Gastroesophageal sphincter (tissue), 4 donors: ENCODE measurements around the gene PTRH1. TPM values are rescaled to one million over a fixed set of nuclear protein-coding genes. Genes with fewer than 3 reads are reported as not detected.

Experiments
- ATAC-seq: fragments of 150-250 bp; one replicate; pipeline ENCODE4 v1.9.1; 2016; ENCODE audit warnings: mild to moderate bottlenecking, moderate library complexity
- H3K27ac ChIP-seq, 4 donors: fragments of 200-600 bp; sonication (generic) in 3 of 4; 1 replicate in 3 of 4; 2 replicates in 1 of 4; pipeline ENCODE4 v1.5.1; 2016 to 2019
- H3K27me3 ChIP-seq: fragments of 200-600 bp; sonication (generic); one replicate; pipeline ENCODE4 v1.5.1; 2019
- H3K36me3 ChIP-seq, 2 donors: fragments of 200-600 bp; sonication (generic); one replicate each; pipeline ENCODE4 v1.5.1; 2019; ENCODE audit warnings: control low read depth in 1 of 2
- H3K4me1 ChIP-seq, 3 donors: fragments of 200-600 bp; sonication (generic); 1 replicate in 2 of 3; 2 replicates in 1 of 3; pipeline ENCODE4 v1.5.1; 2016 to 2019; ENCODE audit warnings: control low read depth in 2 of 3
- H3K4me3 ChIP-seq, 2 donors: fragments of 200-600 bp; sonication (generic); one replicate each; pipeline ENCODE4 v1.5.1; 2019; ENCODE audit warnings: mild to moderate bottlenecking in 1 of 2, moderate library complexity in 1 of 2
- H3K9me3 ChIP-seq, 3 donors: fragments of 200-600 bp; sonication (generic); one replicate each; pipeline ENCODE4 v1.5.1; 2017 to 2019; ENCODE audit warnings: control low read depth in 2 of 3
- EP300 ChIP-seq: sonication (generic); formaldehyde crosslinking; IDR thresholded peaks from one replicate; pipeline ENCODE4 v1.6.1; 2017; ENCODE audit warnings: antibody characterized with exemption, mild to moderate bottlenecking
- POLR2A ChIP-seq, 2 donors: fragments of 450-650 bp; IDR thresholded peaks; one replicate each; pipeline ENCODE4 v1.6.1; 2017; ENCODE audit warnings: antibody characterized with exemption in 2 of 2, mild to moderate bottlenecking in 2 of 2, moderate library complexity in 1 of 2
- POLR2AphosphoS5 ChIP-seq: sonication (generic); formaldehyde crosslinking; IDR thresholded peaks from one replicate; pipeline ENCODE4 v1.6.1; 2017; ENCODE audit warnings: antibody characterized with exemption
- WGBS, 2 donors: methylation state at CpG; one replicate each; pipeline ENCODE4 v1.1.5; 2018; ENCODE audit warnings: low coverage in 1 of 2; 5-methylcytosine and 5-hydroxymethylcytosine counted together
- total RNA-seq, 4 donors: library from RNA; depleted of rRNA; stranded (reverse); fragments of >200 nt; gene quantifications; one replicate each; pipeline ENCODE4 v1.1.0, GENCODE V29; 2016
- TF ChIP-seq, protein P1 (sequence below), 4 experiments: fragments of 200-600 bp in 2 of 4; fragments of 450-650 bp in 2 of 4; sonication (generic) in 1 of 4; IDR thresholded peaks; one replicate each; pipeline ENCODE4 v1.5.1; 2017 to 2019; ENCODE audit warnings: antibody characterized with exemption in 4 of 4, mild to moderate bottlenecking in 2 of 4, moderate library complexity in 2 of 4

PTRH1 gene
- total RNA-seq, 4 donors from 2014 or later: 8.7 to 19.3 (median 16.8) TPM

DNA sequence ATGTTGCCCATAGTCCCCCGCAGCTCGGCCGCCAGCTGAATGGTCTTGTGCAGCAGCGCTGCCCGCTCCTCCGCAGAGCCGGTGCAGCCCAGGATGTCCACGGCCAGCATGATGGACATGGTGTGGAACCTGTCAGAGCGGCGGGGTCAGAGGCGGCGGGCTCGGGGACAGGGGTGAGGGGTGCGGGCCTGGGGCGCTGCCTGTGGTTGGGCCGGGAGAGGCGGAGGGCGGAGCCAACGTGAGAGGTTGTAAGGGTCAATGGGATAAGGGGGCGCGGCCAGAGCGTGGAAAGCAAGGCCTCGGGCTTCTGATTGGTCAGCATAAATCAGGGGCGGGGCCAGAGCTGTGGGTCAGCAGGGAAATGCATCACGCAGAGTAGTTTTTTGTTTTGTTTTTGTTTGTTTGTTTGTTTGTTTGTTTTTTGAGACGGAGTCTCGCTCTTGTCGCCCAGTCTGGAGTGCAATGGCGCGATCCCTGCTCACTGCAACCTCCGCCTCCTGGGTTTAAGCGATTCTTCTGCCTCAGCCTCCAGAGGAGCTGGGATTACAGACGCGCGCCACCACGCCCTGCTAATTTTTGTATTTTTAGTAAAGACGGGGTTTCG, 26.5 kb upstream of the PTRH1 start:
- ATAC-seq: peak; percentile 27
- Histone ChIP-seq H3K9me3 (no peaks in the 10 kb centered on the region), H3K36me3 (peaks cover 0 to 37% of the 10 kb centered on the region in 2 donors), H3K4me3 (peak overlapping the region in 1 of 2 donors; percentile 36), H3K27me3 (peaks cover 61% of the 10 kb centered on the region), H3K27ac (peak overlapping the region in 3 of 4 donors; percentile 45 to 72 (median 50)), H3K4me1 (peaks cover 0 to 25% (median 7%) of the 10 kb centered on the region in 3 donors)
- 17 to 24% methylated on average over 21 to 22 of the region's 38 CpGs for WGBS, 2 donors
- no peak for TF ChIP-seq POLR2A (IDR thresholded peaks at IDR 0.05)
- TF ChIP-seq POLR2AphosphoS5: no peak
- TF ChIP-seq, protein P1, sequence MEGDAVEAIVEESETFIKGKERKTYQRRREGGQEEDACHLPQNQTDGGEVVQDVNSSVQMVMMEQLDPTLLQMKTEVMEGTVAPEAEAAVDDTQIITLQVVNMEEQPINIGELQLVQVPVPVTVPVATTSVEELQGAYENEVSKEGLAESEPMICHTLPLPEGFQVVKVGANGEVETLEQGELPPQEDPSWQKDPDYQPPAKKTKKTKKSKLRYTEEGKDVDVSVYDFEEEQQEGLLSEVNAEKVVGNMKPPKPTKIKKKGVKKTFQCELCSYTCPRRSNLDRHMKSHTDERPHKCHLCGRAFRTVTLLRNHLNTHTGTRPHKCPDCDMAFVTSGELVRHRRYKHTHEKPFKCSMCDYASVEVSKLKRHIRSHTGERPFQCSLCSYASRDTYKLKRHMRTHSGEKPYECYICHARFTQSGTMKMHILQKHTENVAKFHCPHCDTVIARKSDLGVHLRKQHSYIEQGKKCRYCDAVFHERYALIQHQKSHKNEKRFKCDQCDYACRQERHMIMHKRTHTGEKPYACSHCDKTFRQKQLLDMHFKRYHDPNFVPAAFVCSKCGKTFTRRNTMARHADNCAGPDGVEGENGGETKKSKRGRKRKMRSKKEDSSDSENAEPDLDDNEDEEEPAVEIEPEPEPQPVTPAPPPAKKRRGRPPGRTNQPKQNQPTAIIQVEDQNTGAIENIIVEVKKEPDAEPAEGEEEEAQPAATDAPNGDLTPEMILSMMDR (IDR thresholded peaks at IDR 0.05): no peak
- no peak for TF ChIP-seq EP300

GRCh38 chr9:127739614-127740330, 24.3 kb upstream of the PTRH1 start:
- 86% methylated on average over 4 of the region's 19 CpGs; no CpG with 5 or more reads in 1 of the 2 donors for WGBS, 2 donors
- no peak for ATAC-seq
- no peaks in the 10 kb centered on the region for H3K9me3 ChIP-seq
- peaks cover 55% of the 10 kb centered on the region for H3K27me3 ChIP-seq
- H3K27ac ChIP-seq: peak overlapping the region in 3 of 4 donors; percentile 58 to 72 (median 69)
- H3K36me3 ChIP-seq: peaks cover 0 to 31% of the 10 kb centered on the region in 2 donors
- no peak overlapping the region for H3K4me3 ChIP-seq
- TF ChIP-seq POLR2AphosphoS5: no peak
- TF ChIP-seq POLR2A (IDR thresholded peaks at IDR 0.05): no peak
- TF ChIP-seq, protein P1 (IDR thresholded peaks at IDR 0.05): no peak
- no peak for TF ChIP-seq EP300
- peaks cover 0 to 30% (median 7%) of the 10 kb centered on the region in 3 donors for H3K4me1 ChIP-seq

DNA sequence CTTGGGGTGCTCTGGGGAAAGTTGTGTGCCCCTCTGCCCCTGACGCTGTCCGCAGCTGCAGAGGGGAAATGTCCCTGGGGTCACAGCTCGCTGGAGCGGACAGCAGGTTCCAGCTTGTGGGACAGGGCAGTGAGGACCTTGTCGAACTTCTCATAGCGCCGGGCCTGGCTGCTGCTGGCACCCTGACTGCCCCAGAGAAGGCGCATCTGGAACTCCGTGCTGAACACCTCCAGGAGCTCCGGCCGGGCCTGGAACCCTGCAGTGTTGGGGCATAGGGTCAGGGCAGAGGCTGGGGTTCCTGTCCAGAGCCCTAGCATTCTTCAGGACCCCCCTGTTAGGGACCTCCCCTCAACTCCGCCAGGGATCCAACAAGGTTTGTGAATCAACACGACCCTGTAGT, 23.2 kb upstream of the PTRH1 start:
- Histone ChIP-seq H3K4me3 (no peak overlapping the region), H3K9me3 (no peaks in the 10 kb centered on the region), H3K36me3 (peaks cover 0 to 28% of the 10 kb centered on the region in 2 donors), H3K27ac (no peak overlapping the region), H3K4me1 (peaks cover 0 to 40% (median 14%) of the 10 kb centered on the region in 3 donors), H3K27me3 (peaks cover 44% of the 10 kb centered on the region)
- 83 to 97% methylated on average over 1 to 4 of the region's 13 CpGs for WGBS, 2 donors
- TF ChIP-seq POLR2A (IDR thresholded peaks at IDR 0.05) (no peak), POLR2AphosphoS5 (no peak)
- TF ChIP-seq, protein P1 (IDR thresholded peaks at IDR 0.05): no peak
- no peak for ATAC-seq

DNA sequence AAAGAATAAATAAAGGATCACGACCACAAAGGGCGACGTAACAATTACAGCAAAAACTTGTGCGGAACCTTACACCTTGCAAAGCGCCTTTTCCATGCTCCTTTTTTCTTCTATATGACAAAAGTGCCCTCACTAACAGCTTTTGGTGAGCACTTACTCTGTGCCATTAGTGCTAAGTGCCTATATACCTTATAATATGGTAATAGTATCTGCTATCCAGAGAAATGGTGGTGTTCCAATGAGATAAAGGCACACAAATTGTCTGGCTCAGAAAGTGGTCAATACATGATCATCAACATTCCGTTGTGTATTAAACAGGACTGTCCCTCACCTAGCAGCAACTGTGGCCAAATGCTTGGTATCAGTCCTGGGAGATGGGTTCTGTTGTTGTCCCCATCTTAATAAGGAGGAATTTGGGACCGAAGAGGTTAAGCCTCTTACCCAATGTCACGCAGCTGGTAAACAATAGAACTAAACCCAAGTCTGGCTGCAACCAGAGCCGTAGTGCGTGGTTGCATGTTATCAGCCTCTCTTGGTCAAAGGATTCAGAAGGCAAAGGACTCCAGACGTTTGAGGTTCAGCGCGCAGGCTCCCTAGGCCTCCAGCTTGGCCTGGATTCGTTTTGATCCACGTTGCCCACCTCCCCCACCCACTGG, 20.2 kb upstream of the PTRH1 start:
- Histone ChIP-seq H3K4me3 (peak overlapping the region in 1 of 2 donors; percentile 84), H3K36me3 (peaks cover 0 to 39% of the 10 kb centered on the region in 2 donors), H3K4me1 (peaks cover 0 to 28% (median 12%) of the 10 kb centered on the region in 3 donors), H3K27me3 (peaks cover 18% of the 10 kb centered on the region), H3K27ac (peak overlapping the region in 3 of 4 donors; percentile 94 to 98 (median 95)), H3K9me3 (no peaks in the 10 kb centered on the region)
- no peak for TF ChIP-seq POLR2AphosphoS5
- TF ChIP-seq EP300: no peak
- TF ChIP-seq, protein P1 (IDR thresholded peaks at IDR 0.05): no peak
- no peak for TF ChIP-seq POLR2A (IDR thresholded peaks at IDR 0.05)
- 25 to 31% methylated on average over 12 to 13 of the region's 15 CpGs for WGBS, 2 donors
- no peak for ATAC-seq
